ENCODE measurements around the gene CLDN1.

Gene CLDN1
- 0 to 0.07 reads per million in 2 donors for total RNA-seq

DNA sequence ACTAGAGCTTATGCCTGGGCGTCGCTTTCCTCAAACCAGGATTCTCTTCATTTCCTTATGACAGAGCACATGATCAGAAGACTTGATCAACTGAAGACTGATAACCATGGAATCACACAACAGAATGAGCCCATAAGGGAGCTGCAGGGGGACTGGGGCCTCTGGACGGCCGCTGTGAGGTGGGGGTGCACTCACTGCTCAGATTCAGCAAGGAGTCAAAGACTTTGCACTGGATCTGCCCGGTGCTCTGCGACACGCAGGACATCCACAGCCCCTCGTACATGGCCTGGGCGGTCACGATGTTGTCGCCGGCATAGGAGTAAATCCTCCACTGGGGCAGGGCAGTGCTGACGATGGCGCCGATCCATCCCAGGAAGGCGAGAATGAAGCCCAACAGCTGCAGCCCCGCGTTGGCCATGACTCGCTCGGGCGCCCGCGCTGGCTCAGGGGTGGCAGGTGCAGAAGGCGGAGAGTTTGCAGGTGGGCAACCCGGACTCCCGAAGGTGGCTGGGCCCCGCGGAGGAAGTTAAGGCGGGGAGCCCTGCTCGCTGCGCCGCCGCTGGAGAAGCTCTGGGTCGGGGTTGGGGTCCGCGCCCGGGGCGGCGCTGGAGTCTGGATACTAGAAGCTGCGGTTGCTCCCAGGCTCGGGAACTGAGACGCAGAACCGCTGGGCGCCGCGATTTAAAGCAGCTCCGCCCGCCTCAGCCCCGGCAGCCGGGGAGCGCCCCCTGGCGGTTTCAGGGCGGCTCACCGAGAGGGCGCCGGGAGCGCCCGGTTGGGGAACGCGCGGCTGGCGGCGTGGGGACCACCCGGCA lies at the start of gene CLDN1:
Gene CLDN1 (minus strand): TSS at position 658 of the 815 bp plus-strand sequence. CDS start 240 bp downstream, at position 418.
- DNase-seq, result peak; percentile 61

GRCh38 chr3:190371152-190371551 lies 48.9 kb upstream of the CLDN1 start:
- DNase-seq, result no peak

GRCh38 chr3:190370369-190370768 lies 48.1 kb upstream of the CLDN1 start:
- no peak for DNase-seq

- no peak for DNase-seq
These were observed 47.5 kb upstream of the CLDN1 start for GRCh38 chr3:190369668-190370295.

DNA sequence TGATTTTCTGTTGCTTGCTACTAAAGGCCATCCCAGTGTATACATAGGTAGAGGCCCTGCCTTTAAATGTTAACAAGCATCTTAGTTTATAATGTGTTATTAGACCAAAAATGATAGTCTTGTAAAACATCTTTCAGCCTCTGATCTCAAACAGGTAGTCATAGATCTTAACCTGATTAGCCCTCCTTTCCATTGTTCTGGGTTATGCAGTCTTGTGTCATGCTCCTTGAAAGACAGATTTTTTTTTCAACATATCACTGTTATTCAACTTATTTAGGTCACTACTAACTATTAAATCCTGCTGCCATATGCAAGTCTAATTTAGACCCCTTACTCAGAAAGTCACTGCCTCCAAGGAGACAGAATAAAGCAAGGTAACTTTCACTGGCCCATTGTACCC lies 46.6 kb upstream of the CLDN1 start:
- no peak for DNase-seq

GRCh38 chr3:190366133-190366532 lies 43.9 kb upstream of the CLDN1 start:
- no peak for DNase-seq

DNA sequence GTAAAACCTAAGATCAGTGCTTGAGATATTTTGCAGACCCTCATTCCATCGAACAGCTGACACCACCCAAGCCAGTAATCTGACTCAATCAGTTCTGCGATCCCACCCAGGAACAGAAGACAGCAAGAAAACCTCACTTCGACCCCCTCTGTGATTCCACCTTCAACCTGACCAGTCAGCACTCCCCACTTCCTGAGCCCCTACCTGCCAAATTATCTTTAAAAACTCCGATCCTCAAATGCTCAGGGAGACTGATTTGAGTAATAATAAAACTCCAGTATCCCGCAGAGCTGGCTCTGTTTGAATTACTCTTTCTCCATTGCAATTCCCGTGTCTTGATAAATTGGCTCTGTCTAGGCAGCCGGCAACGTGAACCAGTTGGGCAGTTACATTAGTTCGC lies 40.0 kb upstream of the CLDN1 start:
- no peak for DNase-seq

DNA sequence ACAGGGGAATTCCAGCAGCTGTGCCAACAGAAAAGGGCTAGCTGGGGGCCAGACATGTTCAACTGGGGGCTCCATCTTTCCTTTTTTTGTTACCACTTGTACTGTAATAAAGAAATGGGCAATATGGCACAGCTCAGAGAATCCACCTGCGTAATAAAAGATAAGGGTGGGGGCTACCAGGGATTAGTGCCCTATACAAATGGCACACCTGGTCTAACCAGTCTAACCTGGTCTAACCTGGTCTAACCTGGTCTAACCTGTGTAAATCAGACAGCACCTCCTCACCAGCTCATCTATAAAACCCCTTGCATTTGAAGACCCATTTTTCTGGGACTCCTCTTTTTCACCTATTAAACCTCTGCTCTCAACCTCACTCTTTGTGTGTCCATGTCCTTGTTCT lies 39.5 kb upstream of the CLDN1 start:
- DNase-seq, result no peak

- no peak for DNase-seq
These were observed 38.0 kb upstream of the CLDN1 start for GRCh38 chr3:190360228-190360627.

DNA sequence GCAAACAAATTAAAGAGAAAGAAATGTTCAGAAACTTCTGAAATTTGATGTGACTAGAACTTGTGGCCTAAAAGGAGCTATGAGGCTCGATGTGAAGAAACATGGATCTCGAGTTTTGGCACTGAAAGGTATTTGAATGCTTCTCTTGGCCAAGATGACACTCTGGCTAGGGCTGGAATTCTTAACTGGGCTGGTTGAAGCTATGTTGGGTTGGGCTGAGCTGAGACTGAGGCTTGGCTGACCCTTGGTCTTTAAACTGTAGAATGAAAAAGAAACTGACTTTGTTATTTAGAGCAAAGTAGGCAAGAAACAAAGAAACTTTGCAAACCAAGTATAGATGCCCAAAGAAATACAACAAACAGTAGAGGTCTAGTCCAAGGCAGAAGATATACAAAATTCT lies 37.6 kb upstream of the CLDN1 start:
- DNase-seq, result no peak

DNA sequence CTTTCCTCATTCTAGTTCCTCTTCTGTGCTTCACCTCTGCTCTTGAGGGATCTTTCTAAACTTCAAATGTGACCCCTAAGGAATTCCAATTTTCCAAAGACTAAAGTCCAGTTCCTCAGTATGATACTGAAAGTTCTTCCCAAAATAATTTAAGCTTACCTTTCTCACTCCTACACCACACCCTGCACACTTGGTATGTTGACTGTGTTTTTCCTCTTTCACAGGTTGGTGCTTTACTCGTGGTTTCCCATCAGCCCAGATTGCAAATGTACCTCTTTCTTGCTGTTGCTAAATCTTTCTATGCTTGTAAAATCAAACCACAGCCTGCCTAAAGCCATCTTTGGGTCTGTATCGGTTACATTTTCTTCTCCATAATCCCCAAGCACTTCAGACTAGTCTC lies 35.2 kb upstream of the CLDN1 start:
- DNase-seq, result no peak

DNA sequence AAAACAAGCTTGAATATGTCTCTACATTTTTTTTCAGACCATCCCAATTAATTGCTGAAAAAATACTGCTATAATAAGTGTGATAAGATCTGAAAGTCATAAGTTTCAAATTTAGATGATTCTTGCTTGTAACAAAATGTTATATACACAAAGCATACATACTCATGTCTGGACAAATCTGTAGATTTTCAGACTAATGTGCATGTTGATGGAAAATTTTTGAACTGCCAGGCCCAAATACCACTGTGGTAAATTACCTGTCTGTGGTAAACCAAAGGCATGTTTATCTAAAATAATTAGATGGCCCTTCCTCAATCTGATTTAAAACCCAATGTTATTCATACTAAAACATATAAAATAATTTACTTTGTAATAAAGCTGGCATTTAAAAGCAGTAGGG lies 34.0 kb upstream of the CLDN1 start:
- no peak for DNase-seq

- no peak for DNase-seq
These were observed 30.7 kb upstream of the CLDN1 start for GRCh38 chr3:190352861-190353457.

DNA sequence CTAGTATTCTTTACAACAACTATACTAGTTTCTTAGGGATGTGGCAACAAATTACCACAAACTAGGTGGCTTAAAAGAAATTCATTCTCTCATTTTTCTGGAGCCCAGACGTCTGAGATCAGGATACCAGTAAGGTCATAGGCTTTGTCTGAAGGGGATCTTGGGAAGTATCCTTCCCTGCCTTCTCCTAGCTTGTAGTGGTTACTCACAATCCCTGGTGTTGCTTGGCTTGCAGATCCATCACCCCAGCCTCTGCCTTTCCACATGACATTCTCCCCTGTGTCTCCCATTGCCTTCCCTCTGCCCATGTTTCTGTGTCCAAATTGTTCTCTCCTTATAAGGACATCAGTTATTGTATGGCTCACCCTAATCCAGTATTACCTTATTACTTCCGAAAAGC lies 24.3 kb upstream of the CLDN1 start:
- DNase-seq, result no peak

- DNase-seq, result no peak
These were observed 23.6 kb upstream of the CLDN1 start for GRCh38 chr3:190345878-190346277.

DNA sequence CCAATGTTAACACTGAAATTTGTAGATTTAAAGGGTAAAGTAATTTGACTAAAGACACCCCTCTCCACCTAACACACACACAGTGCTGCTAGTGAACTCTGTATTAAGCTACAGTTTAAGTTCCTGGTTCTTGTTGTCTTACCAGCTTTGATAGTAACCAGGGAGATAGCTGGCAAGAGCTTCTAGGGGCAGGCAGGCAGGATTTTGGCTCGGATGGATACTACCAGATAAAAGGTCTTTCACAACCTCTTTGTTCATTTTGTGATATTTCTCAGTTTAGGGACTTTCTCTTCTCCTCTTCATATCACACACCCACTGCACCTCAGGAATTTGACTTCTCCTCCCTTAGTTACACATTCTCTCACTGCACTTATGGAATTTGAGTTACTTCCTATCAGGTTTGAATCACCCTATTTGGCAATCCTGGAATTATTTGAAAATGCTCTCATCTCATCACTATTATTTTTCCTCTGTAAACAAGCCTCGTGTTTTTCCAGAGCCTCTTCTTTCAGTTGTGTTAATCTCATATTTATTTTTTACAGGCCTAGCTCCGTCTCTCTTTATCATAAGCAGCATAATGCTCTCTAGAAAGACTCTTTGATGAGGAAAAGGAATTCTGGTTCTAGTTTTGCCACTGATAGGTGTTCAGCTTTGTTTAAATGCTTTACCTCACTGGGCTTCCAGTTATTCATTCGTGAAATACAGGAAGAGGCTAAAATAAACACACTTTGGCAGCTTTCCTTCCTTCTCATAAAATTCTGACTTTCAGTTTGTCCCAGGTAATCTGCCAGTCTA lies 23.0 kb upstream of the CLDN1 start:
- DNase-seq, result no peak

DNA sequence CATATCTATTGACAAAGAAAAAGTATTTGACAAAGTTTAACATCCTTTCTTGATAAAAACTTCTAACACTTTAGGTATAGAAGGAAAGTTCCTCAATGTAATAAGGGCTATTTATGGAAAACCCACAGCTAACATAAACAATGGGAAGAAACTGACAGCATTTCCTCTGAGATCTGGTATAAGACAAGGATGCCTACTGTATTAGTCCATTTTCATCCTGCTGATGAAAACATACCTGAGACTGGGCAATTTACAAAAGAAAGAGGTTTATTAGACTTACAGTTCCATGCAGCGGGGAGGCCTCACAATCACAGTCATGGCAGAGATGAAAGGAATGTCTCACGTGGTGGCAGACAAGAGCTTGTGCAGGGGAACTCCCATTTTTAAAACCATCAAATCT lies 17.8 kb upstream of the CLDN1 start:
- DNase-seq, result no peak

DNA sequence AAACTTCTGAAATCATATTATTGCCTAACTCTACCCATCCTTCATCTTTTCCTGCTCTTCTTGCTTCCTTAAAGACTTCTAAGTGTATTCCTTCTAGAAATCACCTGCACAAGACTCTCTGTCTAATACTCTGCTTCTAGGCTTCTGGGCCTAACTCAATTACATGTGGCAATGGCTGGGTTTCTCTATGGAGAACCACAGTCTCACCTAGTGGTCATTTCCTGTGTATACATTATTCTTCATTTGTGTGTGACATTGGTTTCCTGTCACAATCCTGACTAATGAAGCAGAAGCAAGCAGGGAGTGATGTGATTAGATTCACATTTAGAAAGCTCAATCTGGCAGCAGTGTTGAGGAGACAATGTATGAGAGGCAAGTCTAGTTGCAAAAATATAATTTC lies 16.9 kb upstream of the CLDN1 start:
- DNase-seq, result no peak

GRCh38 chr3:190338717-190339116 lies 16.5 kb upstream of the CLDN1 start:
- DNase-seq, result no peak

DNA sequence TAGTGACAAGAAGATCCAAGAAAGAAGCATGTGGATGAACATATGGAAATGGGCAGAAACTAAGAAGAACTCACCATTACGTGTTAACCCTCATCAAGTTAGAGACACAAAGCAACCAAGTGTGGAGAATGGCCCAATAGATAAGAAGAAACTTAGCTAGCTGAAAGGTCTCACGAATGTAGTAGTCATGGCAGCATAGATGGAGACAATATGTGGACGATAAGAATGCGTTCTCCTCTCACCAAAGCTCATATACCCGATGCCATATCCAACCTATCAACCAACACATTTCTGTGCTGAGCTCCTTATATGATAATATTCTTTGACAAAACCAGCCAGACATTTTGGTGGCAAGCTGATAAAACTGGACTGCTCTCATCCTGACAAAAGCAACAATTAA lies 15.1 kb upstream of the CLDN1 start:
- no peak for DNase-seq

DNA sequence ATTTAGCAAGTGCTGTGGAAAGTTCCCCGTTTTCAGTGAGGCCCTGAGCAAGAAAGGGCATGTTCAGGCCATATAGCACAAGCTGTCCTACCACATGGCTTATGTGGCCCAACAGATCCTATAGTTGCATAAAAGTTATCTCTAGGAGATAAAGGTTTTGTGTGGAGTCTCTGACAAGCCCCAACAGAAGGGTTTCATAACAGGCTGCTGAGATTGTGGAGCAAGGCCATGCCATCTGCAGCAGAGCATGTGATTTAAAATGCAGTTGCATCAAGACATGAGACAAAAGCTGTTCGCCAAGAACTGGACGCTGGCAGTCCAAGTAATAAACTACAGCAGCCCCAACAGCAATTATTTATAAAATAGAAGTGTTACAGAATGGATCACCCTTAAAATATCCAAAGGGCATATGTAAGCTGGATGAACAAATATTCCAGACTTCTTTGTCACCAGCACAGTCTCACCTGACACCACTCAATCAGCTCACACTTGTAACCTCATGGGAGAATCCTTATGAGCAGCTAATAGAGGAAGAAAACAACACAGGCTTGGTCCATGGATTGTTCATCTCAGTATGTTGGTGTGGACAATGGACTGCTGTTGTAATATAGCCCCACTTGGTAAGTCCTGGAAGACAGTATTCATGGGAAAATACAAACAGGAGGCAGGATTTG lies 14.4 kb upstream of the CLDN1 start:
- no peak for DNase-seq

DNA sequence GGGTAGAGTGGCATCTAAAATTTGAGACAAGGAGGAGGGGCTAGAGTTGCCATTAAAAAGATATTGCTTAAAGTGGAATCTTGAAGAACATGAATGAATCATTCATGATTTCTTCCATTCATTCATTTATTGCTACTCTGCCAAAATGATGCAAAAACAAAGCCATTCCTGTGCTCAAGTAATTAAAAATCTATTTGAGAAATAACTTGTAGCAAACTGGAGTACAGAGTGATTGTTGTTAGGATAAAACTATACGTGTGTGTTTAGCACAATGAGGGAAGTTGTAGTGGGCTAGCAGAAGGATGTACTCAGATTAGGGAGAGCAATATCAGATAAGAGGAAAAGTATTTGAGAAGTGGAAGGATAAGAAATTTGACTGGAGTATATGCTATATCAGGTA lies 11.7 kb upstream of the CLDN1 start:
- no peak for DNase-seq
